ENCODE results near the gene CD40.
A peak's percentile ranks its signal among the peaks of the same experiment; 100 is the strongest.

The CD40 gene

GRCh38 chr20:46122516-46123481 is 4.7 kb downstream of the CD40 start:
- no peak for DNase-seq

GRCh38 chr20:46123482-46124245 is 5.5 kb downstream of the CD40 start:
- no peak for DNase-seq

- DNase-seq: no peak
Observed at GRCh38 chr20:46126440-46127056, 8.4 kb downstream of the CD40 start.

- no peak for DNase-seq
Observed at GRCh38 chr20:46127396-46128010, 9.4 kb downstream of the CD40 start.

- DNase-seq: peak in 27 of 56 donors; percentile 6 to 56 (median 12)
Observed at GRCh38 chr20:46128310-46129151, 10.4 kb downstream of the CD40 start.

GRCh38 chr20:46129955-46130481 is 11.9 kb downstream of the CD40 start:
- peak in 2 of 56 donors; percentile 4 to 11 for DNase-seq

- no peak for DNase-seq
Observed at GRCh38 chr20:46130534-46130933, 12.4 kb downstream of the CD40 start.

GRCh38 chr20:46131396-46131795 is 13.3 kb downstream of the CD40 start:
- no peak for DNase-seq

- DNase-seq: peak in 45 of 56 donors; percentile 8 to 78 (median 30)
Observed at GRCh38 chr20:46132705-46133120, 14.6 kb downstream of the CD40 start.

GRCh38 chr20:46133886-46134654 is 16.0 kb downstream of the CD40 start:
- DNase-seq: no peak

- no peak for DNase-seq
Observed at GRCh38 chr20:46134716-46135115, 16.6 kb downstream of the CD40 start.

GRCh38 chr20:46135856-46136633 is 17.9 kb downstream of the CD40 start:
- peak in 8 of 56 donors; percentile 2 to 32 (median 8) for DNase-seq

GRCh38 chr20:46137816-46138215 is 19.7 kb downstream of the CD40 start:
- DNase-seq: no peak

- no peak for DNase-seq
Observed at GRCh38 chr20:46139266-46139889, 21.3 kb downstream of the CD40 start.

GRCh38 chr20:46139908-46140482 is 21.9 kb downstream of the CD40 start:
- no peak for DNase-seq

GRCh38 chr20:46142124-46142523 is 24.0 kb downstream of the CD40 start:
- no peak for DNase-seq

GRCh38 chr20:46144432-46145025 is 26.4 kb downstream of the CD40 start:
- no peak for DNase-seq

Data from amygdala (tissue), 56 donors.